Measurements from ENCODE around the gene UEVLD.

DNA sequence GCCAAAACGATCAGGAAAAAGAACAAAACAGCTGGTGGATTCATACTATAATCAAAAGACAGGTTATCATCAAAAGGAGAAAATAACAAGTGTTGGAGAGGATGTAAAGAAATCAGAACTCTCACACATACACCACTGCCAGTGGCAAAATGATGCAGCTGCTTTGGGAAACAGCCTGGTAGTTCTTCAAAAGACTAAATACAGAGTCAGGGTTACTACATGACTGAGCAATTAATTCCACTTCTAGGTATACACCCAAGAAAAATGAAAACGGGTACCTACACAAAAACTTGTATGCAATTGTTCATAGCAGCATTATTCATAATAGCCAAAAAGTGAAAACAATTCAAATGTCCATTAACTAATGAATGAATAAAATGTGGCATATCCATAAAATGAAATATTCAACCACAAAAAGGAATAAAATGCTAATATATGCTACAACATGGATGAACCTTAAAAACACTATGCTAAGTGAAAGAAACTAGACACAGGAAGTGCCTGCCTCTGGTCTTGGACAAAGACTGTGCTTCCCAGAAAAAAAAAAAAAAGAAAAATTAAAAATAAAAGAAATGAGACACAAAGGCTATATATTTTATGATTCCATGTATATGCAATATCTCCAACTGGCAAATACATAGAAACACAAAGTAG, 8.3 kb downstream of the UEVLD start:
- TF ChIP-seq EZH2 (IDR thresholded peaks at IDR 0.05; ENCODE audit: borderline replicate concordance, low read length) = no peak
- TF ChIP-seq, protein P1, sequence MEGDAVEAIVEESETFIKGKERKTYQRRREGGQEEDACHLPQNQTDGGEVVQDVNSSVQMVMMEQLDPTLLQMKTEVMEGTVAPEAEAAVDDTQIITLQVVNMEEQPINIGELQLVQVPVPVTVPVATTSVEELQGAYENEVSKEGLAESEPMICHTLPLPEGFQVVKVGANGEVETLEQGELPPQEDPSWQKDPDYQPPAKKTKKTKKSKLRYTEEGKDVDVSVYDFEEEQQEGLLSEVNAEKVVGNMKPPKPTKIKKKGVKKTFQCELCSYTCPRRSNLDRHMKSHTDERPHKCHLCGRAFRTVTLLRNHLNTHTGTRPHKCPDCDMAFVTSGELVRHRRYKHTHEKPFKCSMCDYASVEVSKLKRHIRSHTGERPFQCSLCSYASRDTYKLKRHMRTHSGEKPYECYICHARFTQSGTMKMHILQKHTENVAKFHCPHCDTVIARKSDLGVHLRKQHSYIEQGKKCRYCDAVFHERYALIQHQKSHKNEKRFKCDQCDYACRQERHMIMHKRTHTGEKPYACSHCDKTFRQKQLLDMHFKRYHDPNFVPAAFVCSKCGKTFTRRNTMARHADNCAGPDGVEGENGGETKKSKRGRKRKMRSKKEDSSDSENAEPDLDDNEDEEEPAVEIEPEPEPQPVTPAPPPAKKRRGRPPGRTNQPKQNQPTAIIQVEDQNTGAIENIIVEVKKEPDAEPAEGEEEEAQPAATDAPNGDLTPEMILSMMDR (conservative IDR thresholded peaks at IDR 0.05 in 1 of 2, IDR thresholded peaks at IDR 0.05 in 1 of 2; ENCODE audit: extremely low read depth in 1 of 2, insufficient read depth in 1 of 2, low read depth in 1 of 2, low read length in 2 of 2) = no peak

Measured in mammary epithelial cell (primary cell).